GM12872 (cell line): ENCODE results near the gene ALDH1L1.

Experiments used
- CTCF ChIP-seq: IDR thresholded peaks from 3 replicates; pipeline ENCODE4 v1.5.1; 2011; ENCODE audit warnings: low read depth, mild to moderate bottlenecking, low read length, moderate library complexity; ENCODE audit not compliant: insufficient read depth

The ALDH1L1 gene

GRCh38 chr3:126158016-126158911 is 22.1 kb downstream of the ALDH1L1 start:
- TF ChIP-seq CTCF, result no peak

- TF ChIP-seq CTCF, result no peak
Observed at GRCh38 chr3:126157083-126157768, 23.2 kb downstream of the ALDH1L1 start.

- TF ChIP-seq CTCF, result no peak
Observed at GRCh38 chr3:126156468-126156867, 23.9 kb downstream of the ALDH1L1 start.

GRCh38 chr3:126155819-126156218 is 24.6 kb downstream of the ALDH1L1 start:
- TF ChIP-seq CTCF, result no peak

GRCh38 chr3:126155280-126155640 is 25.1 kb downstream of the ALDH1L1 start:
- no peak for TF ChIP-seq CTCF

GRCh38 chr3:126154391-126155279 is 25.8 kb downstream of the ALDH1L1 start:
- no peak for TF ChIP-seq CTCF

GRCh38 chr3:126153695-126154360 is 26.6 kb downstream of the ALDH1L1 start:
- no peak for TF ChIP-seq CTCF
